IPS DF 6.9 (cell line): Measurements from ENCODE around the gene RANBP3L.
"Not testable (repeated sequence)": the region's sequence is repeated elsewhere in the genome, so short reads cannot be mapped to it uniquely, and the experiment has no call there.

Source experiments
- DNase-seq: peaks from one replicate; pipeline ENCODE4 v3.0.0-alpha.2; 2013; ENCODE audit warnings: low read depth, low spot score
- H3K27ac ChIP-seq: one replicate; pipeline ENCODE4 v1.5.1; 2013; ENCODE audit warnings: low read length, control low read depth
- H3K27me3 ChIP-seq: 2 replicates; pipeline ENCODE4 v1.6.1; 2013; ENCODE audit warnings: mild to moderate bottlenecking, low read length; ENCODE audit not compliant: control insufficient read depth, insufficient read depth
- H3K36me3 ChIP-seq: 2 replicates; pipeline ENCODE4 v1.6.1; 2013; ENCODE audit warnings: low read length; ENCODE audit not compliant: control insufficient read depth, insufficient read depth
- H3K4me1 ChIP-seq: 2 replicates; pipeline ENCODE4 v1.6.1; 2013; ENCODE audit warnings: low read length; ENCODE audit not compliant: control insufficient read depth, insufficient read depth
- H3K4me3 ChIP-seq: 2 replicates; pipeline ENCODE4 v1.5.1; 2013; ENCODE audit warnings: mild to moderate bottlenecking, low read length
- H3K9me3 ChIP-seq: 2 replicates; pipeline ENCODE4 v1.6.1; 2013; ENCODE audit warnings: low read length, inconsistent platforms; ENCODE audit not compliant: control insufficient read depth, insufficient read depth
- WGBS: extraction: QIAGEN DNeasy Blood & Tissue Kit; methylation state at CpG from one replicate; pipeline ENCODE4 v1.1.7; 2013; ENCODE audit warnings: mixed read lengths, missing lambda C conversion rate; ENCODE audit not compliant: insufficient read length, insufficient coverage; 5-methylcytosine and 5-hydroxymethylcytosine counted together

The RANBP3L gene, protein sequence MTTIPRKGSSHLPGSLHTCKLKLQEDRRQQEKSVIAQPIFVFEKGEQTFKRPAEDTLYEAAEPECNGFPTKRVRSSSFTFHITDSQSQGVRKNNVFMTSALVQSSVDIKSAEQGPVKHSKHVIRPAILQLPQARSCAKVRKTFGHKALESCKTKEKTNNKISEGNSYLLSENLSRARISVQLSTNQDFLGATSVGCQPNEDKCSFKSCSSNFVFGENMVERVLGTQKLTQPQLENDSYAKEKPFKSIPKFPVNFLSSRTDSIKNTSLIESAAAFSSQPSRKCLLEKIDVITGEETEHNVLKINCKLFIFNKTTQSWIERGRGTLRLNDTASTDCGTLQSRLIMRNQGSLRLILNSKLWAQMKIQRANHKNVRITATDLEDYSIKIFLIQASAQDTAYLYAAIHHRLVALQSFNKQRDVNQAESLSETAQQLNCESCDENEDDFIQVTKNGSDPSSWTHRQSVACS

DNA sequence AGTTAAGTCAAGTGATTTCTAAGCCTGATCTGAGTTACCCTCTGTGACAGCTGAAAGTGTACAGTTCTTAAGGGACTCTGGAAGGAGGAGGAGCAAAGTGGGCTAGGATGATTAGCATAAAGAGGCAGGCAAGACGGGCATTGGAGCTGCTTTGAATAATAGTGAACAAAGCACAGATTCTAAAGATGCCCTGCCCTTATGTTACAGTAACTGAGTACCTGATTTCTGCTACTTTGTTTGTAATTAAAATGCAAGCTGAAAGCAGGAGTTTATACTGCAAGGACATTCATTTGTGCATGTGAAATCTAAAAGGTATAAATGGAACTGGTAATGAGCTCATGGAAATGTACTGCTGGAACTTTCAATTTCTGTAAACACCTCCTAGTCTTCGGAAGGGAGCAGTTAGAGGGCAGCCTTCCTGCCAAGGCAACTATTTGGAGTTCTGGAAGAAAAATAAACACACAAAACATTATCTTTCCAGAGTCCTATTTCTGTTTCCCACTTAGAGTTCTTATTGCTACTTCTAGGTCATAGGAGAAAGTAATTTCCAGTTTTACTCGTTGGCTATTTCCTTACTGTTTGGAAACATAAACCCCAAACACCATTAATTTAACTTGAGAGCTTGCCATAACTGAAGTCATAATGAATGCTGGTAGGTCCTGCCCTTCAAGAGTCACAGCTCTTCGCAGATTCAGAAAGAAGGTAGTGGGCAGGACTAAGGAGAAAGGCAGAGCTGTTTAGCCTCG is at the start of gene RANBP3L:
TSS of gene RANBP3L (minus strand) at position 45 of the 746 bp plus-strand sequence. CDS start 486 bp downstream, outside the sequence.
- no CpG with 5 or more reads among the region's 5 CpGs for WGBS
- DNase-seq: no peak
- Histone ChIP-seq H3K4me1 (no peaks in the 10 kb centered on the region), H3K27me3 (no peaks in the 10 kb centered on the region), H3K27ac (no peak within 1 kb of the TSS), H3K36me3 (no peaks in the 10 kb centered on the region), H3K4me3 (no peak within 1 kb of the TSS), H3K9me3 (no peaks in the 10 kb centered on the region)

DNA sequence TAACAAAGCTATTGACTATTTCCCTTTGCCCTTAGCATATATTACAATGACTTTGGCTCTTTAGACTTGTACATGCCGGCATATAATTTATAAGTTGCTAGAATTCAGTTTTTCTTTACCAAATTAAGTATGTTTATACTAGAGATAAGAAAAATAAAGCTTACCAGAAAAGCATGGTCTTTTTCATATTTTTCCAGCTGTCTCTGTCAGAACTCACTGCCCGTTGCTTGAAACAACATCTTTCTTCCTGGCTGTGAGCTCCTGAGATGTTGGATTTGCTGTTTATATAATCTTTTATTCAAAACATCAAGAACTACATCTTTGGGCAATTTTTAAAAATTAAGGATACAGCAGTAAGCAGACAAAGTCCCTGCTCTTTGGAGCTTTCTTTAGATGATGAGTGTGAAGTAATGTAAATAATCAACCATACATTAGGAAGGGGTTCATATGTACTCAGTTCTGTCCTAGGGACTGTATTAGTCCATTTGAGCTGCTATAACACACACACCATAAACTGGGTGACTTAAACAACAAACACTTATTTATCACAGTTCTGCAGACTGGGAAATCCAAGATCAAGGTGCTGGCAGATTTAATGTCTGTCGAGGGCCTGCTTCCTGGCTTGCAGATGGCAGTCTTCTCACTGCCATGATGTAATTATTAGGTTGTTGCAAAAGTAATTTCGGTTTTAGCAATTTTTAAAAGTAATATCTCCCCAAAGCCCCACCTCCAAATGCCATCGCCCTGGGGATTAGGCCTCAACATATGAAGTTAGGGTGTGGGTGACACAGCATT is 45.4 kb upstream of the RANBP3L start:
- no peaks in the 10 kb centered on the region for H3K36me3 ChIP-seq
- no peak for DNase-seq

DNA sequence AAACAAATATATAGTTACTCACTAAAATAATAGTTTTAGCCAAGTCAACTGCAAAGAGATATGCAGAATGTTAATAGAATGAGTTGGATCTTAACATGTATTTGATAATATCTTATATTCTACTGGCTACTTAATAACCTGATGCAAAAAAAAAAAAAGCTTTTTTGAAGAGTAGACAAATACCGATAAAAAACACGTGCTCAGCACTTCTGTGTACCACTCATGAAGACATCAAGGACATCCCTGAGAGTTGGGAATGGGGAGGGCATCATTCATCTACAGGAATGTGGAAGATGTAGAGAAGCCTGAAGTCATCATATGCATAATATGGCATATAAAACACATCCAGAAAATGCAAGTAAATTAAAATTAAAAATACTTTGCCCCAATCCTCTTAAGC is 43.2 kb upstream of the RANBP3L start:
- no CpG with 5 or more reads among the region's 2 CpGs for WGBS
- H3K4me3 ChIP-seq: no peak overlapping the region
- H3K9me3 ChIP-seq: no peaks in the 10 kb centered on the region
- no peak for DNase-seq
- no peaks in the 10 kb centered on the region for H3K36me3 ChIP-seq
- H3K27ac ChIP-seq: no peak overlapping the region
- H3K4me1 ChIP-seq: no peaks in the 10 kb centered on the region
- no peaks in the 10 kb centered on the region for H3K27me3 ChIP-seq

More for the DNA sequence above, 45.4 kb upstream of the RANBP3L start:
- no peak overlapping the region for H3K27ac ChIP-seq
- no peaks in the 10 kb centered on the region for H3K4me1 ChIP-seq
- no CpG with 5 or more reads among the region's 5 CpGs for WGBS
- no peaks in the 10 kb centered on the region for H3K27me3 ChIP-seq
- no peaks in the 10 kb centered on the region for H3K9me3 ChIP-seq
- no peak overlapping the region for H3K4me3 ChIP-seq

DNA sequence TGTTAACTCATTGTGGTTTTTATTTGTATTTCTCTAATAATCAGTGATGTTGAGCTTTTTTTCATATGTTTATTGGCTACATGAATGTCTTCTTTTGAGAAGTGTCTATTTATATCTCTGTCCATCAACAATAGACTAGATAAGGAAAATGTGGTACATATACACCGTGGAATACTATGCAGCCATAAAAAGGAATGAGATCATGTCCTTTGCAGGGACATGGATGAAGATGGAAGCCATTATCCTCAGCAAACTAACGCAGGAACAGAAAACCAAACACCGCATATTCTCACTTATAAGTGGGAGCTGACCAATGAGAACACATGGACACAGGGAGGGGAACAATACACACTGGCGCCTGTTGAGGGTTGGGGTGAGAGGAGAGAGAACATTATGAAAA is 40.0 kb upstream of the RANBP3L start:
- DNase-seq, H3K27me3 ChIP-seq, H3K4me3 ChIP-seq, H3K36me3 ChIP-seq, H3K4me1 ChIP-seq, H3K27ac ChIP-seq, H3K9me3 ChIP-seq: not testable (repeated sequence)
- WGBS: no CpG with 5 or more reads among the region's 4 CpGs

DNA sequence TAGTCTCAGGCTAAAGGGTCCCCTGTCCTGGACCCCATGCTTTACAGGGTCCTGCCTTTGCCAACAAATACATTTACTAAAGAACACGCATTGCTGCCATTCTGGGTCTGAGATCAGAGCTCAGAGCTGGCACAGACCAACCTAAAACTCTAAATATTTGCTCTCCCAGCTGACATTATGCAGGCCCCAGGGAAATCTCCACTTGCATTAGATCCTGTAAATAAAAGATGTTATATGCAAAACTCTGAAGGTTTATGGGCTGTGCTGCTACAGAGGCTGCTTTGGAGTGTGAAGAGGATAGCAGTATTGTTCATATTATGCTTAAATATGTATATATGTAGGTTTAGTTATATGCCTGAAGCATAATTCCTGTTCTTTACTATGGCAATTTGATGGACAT is 35.9 kb upstream of the RANBP3L start:
- no CpG with 5 or more reads among the region's 1 CpG for WGBS
- H3K36me3 ChIP-seq: no peaks in the 10 kb centered on the region
- no peaks in the 10 kb centered on the region for H3K27me3 ChIP-seq
- H3K4me1 ChIP-seq: no peaks in the 10 kb centered on the region
- H3K4me3 ChIP-seq: no peak overlapping the region
- no peaks in the 10 kb centered on the region for H3K9me3 ChIP-seq
- H3K27ac ChIP-seq: no peak overlapping the region
- DNase-seq: no peak

DNA sequence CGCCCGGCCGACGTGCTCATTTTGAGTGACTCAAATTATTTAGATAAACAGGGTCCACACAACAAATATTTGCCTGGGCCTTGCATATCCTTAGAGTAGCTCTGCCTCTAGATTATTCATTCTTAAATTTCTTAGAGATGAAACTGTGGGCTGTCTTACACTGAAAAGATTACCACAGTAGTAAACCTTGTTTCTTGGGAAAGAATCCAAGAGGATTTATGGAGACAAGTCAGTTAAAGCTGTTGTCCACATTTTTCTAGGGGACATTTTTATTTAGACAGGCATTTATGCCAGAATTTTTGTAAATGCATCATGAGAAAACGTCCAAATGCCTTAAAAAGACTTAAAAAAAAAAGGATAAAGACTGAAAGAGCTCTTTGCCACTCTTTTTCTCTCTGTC is 32.6 kb upstream of the RANBP3L start:
- no CpG with 5 or more reads among the region's 5 CpGs for WGBS
- no peaks in the 10 kb centered on the region for H3K9me3 ChIP-seq
- DNase-seq: no peak
- no peaks in the 10 kb centered on the region for H3K27me3 ChIP-seq
- H3K27ac ChIP-seq: no peak overlapping the region
- no peaks in the 10 kb centered on the region for H3K4me1 ChIP-seq
- no peak overlapping the region for H3K4me3 ChIP-seq
- no peaks in the 10 kb centered on the region for H3K36me3 ChIP-seq

DNA sequence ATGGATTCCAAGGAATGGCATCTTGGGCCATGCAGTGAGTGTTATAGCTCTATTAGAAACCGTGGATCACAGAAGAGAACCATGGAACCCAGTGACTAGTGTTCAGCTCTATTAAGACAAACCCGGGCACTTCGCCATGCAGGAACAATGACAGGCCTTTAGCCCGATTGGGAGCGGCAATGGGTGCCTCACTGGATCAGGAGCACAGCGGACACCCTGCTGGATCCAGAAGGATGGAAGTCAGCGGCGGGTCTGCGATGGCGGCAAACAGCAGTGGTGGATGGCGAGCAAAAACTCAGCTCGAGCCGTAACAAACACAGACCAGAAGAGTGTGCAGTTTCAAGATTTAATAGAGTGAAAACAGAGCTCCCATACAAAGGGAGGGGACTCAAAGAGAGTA is 31.0 kb upstream of the RANBP3L start:
- not testable (repeated sequence) for H3K27ac ChIP-seq, H3K9me3 ChIP-seq, H3K4me1 ChIP-seq, H3K36me3 ChIP-seq, H3K27me3 ChIP-seq, H3K4me3 ChIP-seq, DNase-seq
- no CpG with 5 or more reads among the region's 13 CpGs for WGBS

DNA sequence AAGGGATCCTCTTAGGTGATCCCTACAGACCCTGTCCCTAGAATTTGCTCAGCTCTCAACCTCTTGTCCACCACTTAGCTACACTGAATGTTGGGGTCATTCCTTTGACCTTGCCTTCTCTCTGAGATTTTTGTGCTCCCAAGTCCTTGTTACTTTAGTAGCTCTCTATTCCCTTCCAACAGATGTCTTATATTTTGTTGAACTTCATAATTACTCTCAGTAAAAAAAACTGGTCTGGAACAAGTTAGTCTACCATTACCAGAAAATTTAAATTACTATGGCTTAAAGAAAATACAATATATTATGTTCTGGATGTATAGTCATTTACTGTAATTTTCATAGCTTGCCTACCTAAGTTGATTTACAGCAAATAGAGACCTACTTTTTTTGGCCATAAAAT is 23.5 kb upstream of the RANBP3L start:
- Histone ChIP-seq H3K36me3 (no peaks in the 10 kb centered on the region), H3K9me3 (no peaks in the 10 kb centered on the region), H3K4me3 (no peak overlapping the region), H3K27ac (no peak overlapping the region), H3K4me1 (no peaks in the 10 kb centered on the region), H3K27me3 (no peaks in the 10 kb centered on the region)
- no peak for DNase-seq

DNA sequence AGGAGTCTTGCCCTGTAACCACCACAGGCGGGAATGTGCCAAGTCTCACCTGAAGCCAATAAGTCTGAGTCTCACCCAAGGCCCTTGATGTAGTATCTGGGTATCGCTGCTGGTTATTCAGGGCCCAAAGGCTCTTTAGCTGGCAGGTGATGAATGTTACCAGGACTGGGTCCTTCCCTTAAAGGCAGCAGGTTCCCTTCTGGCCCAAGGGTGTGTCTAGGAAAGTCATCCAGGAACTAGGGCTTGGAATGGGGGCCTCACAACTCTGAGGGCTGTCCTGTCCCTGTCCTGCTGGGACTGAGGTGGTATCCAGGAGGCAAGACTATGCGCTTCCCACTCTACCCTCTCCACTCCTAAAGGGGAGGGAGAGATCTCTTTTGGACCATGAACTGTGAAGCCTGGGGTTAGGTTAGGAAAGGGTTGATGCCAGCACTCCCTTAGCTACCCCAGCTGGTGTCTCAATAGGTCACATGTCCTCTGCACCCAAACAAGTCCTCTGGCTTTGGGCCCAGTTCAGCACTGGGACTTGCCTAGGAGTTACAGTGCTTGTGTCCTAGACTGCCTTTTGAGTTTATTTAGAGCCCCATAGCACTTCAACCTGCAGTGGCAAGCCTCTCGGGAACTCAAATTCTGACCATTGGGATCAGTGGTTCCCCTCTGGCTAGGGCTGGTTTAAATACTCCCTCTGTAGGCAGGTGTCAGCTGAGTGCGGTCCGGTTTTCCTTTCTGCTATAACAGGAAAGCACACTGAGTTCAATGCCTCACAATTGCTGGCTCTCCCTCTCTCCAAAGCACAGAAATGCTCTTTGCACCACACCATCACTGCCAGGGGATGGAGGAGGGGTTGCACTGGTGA is 22.5 kb upstream of the RANBP3L start:
- no peaks in the 10 kb centered on the region for H3K36me3 ChIP-seq
- no peaks in the 10 kb centered on the region for H3K4me1 ChIP-seq
- DNase-seq: no peak
- H3K27ac ChIP-seq: no peak overlapping the region
- H3K27me3 ChIP-seq: no peaks in the 10 kb centered on the region
- H3K9me3 ChIP-seq: no peaks in the 10 kb centered on the region
- no CpG with 5 or more reads among the region's 6 CpGs for WGBS
- H3K4me3 ChIP-seq: no peak overlapping the region
